Measurements from ENCODE around the gene THAP11. TPM values are rescaled to one million over a fixed set of nuclear protein-coding genes. Genes with fewer than 3 reads are reported as not detected.

THAP11 gene
- 10 to 100 TPM; 40.6 to 40.7 TPM for total RNA-seq

DNA sequence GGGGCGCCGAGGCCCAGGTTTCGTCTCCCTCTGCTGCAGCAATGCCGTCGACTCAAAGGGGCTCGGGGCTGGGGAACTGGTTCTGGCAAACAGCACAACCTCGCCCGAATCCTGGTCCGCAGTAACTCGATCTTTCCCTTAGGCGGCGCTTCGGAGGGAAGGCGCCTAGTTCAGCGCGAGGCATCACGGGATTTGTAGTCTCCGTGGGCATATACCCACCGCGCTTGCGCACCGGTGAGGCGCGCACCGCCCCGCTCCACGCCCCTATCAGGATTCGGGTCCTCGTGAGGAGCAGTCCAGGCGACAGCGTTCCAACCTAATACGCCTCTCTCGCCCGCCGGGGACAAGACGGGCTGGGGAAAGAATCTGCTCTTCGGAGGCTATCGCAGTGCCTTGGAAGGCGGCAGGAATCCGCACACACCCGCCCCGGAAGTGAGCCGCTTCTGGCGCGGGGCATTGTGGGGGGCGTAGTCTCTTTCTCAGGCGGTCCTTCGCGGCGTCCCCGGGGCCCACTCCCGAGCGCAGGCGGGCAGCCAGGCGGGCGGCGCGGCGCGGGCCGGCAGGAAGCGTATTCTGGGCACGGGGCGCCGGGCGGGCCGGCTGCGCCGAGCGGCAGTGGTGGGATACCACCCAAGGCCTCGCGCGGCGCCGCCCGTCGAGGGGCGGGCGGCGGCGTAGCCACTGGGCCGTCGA lies at the start of gene THAP11:
Gene THAP11 (plus strand): TSS at position 505 of the 693 bp plus-strand sequence. CDS start 235 bp downstream, outside the sequence.
- intact Hi-C loops (cut with micrococcal nuclease) = loop anchor here (5.0 kb wide), 1 partner anchor 35 kb away; the partner anchor contains the start of genes RANBP10 and TSNAXIP1

GRCh38 chr16:67796099-67796718 lies 45.9 kb upstream of the THAP11 start:
- H3K9me3 Mint-ChIP-seq = no peaks in the 10 kb centered on the region
- DNase-seq = no peak
- ATAC-seq = no peak
- CTCF ChIA-PET = interaction anchor here (0.7 to 3.7 kb wide), 3 partner anchors 20 to 275 kb away, joined by 3 to 17 read pairs (median 3); no protein-coding TSS in a partner anchor
- no peak overlapping the region for H3K27ac Mint-ChIP-seq
- intact Hi-C loops (cut with micrococcal nuclease) = no loop called here
- H3K36me3 Mint-ChIP-seq (ENCODE audit: low read depth) = peaks cover 30% of the 10 kb centered on the region
- H3K4me1 Mint-ChIP-seq (ENCODE audit: low read depth) = peaks cover 20% of the 10 kb centered on the region
- POLR2A ChIA-PET = no interaction called here
- TF ChIP-seq, protein P1, sequence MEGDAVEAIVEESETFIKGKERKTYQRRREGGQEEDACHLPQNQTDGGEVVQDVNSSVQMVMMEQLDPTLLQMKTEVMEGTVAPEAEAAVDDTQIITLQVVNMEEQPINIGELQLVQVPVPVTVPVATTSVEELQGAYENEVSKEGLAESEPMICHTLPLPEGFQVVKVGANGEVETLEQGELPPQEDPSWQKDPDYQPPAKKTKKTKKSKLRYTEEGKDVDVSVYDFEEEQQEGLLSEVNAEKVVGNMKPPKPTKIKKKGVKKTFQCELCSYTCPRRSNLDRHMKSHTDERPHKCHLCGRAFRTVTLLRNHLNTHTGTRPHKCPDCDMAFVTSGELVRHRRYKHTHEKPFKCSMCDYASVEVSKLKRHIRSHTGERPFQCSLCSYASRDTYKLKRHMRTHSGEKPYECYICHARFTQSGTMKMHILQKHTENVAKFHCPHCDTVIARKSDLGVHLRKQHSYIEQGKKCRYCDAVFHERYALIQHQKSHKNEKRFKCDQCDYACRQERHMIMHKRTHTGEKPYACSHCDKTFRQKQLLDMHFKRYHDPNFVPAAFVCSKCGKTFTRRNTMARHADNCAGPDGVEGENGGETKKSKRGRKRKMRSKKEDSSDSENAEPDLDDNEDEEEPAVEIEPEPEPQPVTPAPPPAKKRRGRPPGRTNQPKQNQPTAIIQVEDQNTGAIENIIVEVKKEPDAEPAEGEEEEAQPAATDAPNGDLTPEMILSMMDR (IDR thresholded peaks at IDR 0.05) = no peak
- H3K27me3 Mint-ChIP-seq = no peaks in the 10 kb centered on the region
- H3K4me3 Mint-ChIP-seq = no peak overlapping the region

More for the DNA sequence above, at the start of gene THAP11:
- ATAC-seq (peak; percentile 68), DNase-seq (peak; percentile 96)
- CTCF ChIA-PET = interaction anchor here (1.0 to 2.5 kb wide), 4 partner anchors 9 to 36 kb away, joined by 3 to 8 read pairs (median 4); partner anchors contain the start of genes RANBP10 and TSNAXIP1
- H3K9me3 Mint-ChIP-seq = no peaks in the 10 kb centered on the region
- H3K36me3 Mint-ChIP-seq (ENCODE audit: low read depth) = peaks cover 18% of the 10 kb centered on the region
- peak within 1 kb of the TSS; percentile 97 for H3K4me3 Mint-ChIP-seq
- peaks cover 28% of the 10 kb centered on the region for H3K4me1 Mint-ChIP-seq (ENCODE audit: low read depth)
- POLR2A ChIA-PET = interaction anchor here (1.1 to 1.2 kb wide), 3 partner anchors 70 to 89 kb away, joined by 3 to 4 read pairs (median 3); no protein-coding TSS in a partner anchor
- H3K27ac Mint-ChIP-seq = peak within 1 kb of the TSS; percentile 96
- TF ChIP-seq, protein P1 (IDR thresholded peaks at IDR 0.05) = peak; percentile 84
- H3K27me3 Mint-ChIP-seq = no peaks in the 10 kb centered on the region

DNA sequence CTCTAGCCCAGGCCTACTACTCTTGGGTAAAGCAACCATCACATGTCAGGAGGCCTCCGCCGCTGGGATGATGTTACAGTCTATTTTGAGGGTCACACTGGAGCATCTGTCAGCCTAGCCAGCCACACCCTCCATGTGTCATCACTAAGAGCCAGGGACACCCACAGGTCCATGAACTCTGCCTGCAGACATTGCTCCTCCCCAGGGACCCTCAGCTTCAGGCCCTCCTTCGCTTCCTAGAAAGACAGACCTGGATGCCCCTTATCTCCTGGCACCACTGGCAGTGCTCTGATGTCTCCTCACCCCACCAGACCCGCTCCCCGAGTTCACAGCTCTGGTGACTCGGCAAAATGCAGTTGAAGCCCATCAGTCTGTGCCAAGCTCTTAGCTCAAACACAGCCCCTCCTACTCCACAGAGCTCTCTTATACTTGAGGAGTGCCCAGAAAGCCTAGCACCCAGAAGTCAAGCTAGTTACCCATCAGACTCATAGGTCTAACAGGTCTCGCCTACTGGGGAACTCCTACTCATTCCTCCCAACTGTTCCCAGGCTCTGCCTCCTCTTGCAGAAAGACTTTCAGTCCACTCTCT lies 41.7 kb upstream of the THAP11 start:
- DNase-seq (no peak), ATAC-seq (no peak)
- TF ChIP-seq, protein P1 (IDR thresholded peaks at IDR 0.05) = no peak
- H3K9me3 Mint-ChIP-seq = no peaks in the 10 kb centered on the region
- intact Hi-C loops (cut with micrococcal nuclease) = no loop called here
- H3K4me1 Mint-ChIP-seq (ENCODE audit: low read depth) = peaks cover 53% of the 10 kb centered on the region
- H3K36me3 Mint-ChIP-seq (ENCODE audit: low read depth) = peaks cover 65% of the 10 kb centered on the region
- no peaks in the 10 kb centered on the region for H3K27me3 Mint-ChIP-seq
- no peak overlapping the region for H3K4me3 Mint-ChIP-seq
- peak overlapping the region; percentile 29 for H3K27ac Mint-ChIP-seq
- ChIA-PET POLR2A (interaction anchor here (0.6 to 1.4 kb wide), 3 partner anchors 18 to 124 kb away, joined by 3 to 4 read pairs (median 3); no protein-coding TSS in a partner anchor), CTCF (interaction anchor here (1.6 to 5.8 kb wide), 2 partner anchors 16 to 71 kb away, joined by 3 to 37 read pairs; no protein-coding TSS in a partner anchor)

- CTCF ChIA-PET = interaction anchor here (1.6 to 5.8 kb wide), 3 partner anchors 15 to 83 kb away, joined by 3 to 37 read pairs (median 3); no protein-coding TSS in a partner anchor
- intact Hi-C loops (cut with micrococcal nuclease) = no loop called here
- H3K36me3 Mint-ChIP-seq (ENCODE audit: low read depth) = peaks cover 67% of the 10 kb centered on the region
- TF ChIP-seq, protein P1 (IDR thresholded peaks at IDR 0.05) = no peak
- peak overlapping the region; percentile 78 for H3K27ac Mint-ChIP-seq
- ATAC-seq (no peak), DNase-seq (no peak)
- H3K9me3 Mint-ChIP-seq = no peaks in the 10 kb centered on the region
- POLR2A ChIA-PET = interaction anchor here (0.6 to 1.4 kb wide), 4 partner anchors 17 to 124 kb away, joined by 3 to 4 read pairs (median 3); no protein-coding TSS in a partner anchor
- H3K4me3 Mint-ChIP-seq = no peak overlapping the region
- H3K4me1 Mint-ChIP-seq (ENCODE audit: low read depth) = peaks cover 55% of the 10 kb centered on the region
- no peaks in the 10 kb centered on the region for H3K27me3 Mint-ChIP-seq
These were observed 40.9 kb upstream of the THAP11 start for GRCh38 chr16:67801241-67801640.

Measured in activated CD8-positive, alpha-beta T cell treated with anti-CD3 and anti-CD28 coated beads for 36 hours (primary cell).